ENCODE measurements around the gene SNX33.

The SNX33 gene

DNA sequence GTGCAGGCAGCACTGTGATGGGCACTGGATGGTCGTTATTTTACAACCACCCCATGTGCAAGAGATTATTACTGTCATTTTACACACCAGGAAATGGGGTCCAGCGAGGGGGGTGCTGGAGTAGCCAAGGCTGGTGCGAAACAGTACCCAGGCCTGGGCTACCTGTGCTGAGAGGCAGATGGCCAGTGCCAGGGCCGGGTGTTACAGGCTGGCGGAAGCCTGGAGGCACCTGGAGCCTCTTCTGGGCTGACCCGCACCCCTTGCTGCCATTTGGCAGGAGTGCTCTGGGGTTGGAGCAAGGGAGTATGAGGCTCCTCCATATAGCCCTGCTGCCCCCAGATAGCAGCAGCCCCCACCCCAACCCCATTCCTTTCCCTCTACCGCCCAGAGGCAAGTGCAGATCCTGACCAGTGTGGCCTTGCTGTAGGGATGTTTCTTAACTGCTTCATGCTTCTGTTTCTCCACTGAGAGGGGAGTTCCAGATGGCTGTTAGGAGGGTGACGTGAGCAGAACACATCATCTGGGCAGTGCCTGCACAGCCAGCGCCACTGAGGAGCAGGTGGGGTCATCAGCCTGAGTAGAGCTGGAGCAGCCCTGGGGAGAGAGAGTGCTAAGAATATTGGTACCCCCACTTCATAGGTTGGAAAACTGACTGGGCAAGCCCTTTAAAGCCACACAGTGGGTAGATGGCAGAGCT, 15.3 kb downstream of the SNX33 start:
- no peak overlapping the region for H3K4me3 ChIP-seq (ENCODE audit: insufficient read depth, low read depth, low read length)
- no peak overlapping the region for H3K27ac ChIP-seq (ENCODE audit: insufficient read depth, low read depth, low read length, poor library complexity, severe bottlenecking)
- no peaks in the 10 kb centered on the region for H3K36me3 ChIP-seq (ENCODE audit: control insufficient read depth, insufficient read depth, low read length)
- peaks cover 3% of the 10 kb centered on the region for H3K4me1 ChIP-seq (ENCODE audit: control insufficient read depth, insufficient read depth, low read length)
- no peaks in the 10 kb centered on the region for H3K27me3 ChIP-seq (ENCODE audit: control insufficient read depth, insufficient read depth, low read length, poor library complexity, severe bottlenecking)
- WGBS, 2 experiments = 89 to 95% methylated on average over 9 of the region's 9 CpGs
- H3K9me3 ChIP-seq (ENCODE audit: control insufficient read depth, low read length) = no peaks in the 10 kb centered on the region

DNA sequence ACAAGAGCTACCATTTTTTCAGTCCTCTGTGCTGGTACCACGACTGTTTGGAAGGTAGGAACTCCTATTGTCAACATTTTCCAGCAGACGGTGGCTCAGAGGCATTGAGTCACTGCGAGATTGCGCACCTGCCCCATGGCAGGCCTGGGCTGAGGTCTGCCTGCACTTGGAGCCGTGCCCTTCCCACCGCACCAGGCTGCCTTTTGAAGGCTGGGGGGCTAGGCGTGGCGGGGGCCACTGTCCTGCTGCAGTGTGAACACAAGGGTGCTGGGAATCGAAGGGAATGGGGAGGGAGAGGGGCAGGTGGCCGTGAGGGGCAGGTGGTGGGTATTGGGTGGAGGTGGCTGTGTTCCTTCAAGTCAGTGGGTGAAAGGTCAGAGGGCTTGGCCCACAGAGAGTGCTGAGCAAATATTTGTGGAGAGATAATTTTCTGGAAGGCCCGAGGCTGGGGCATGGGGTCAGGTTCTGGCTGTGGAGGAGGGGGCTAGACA, 16.3 kb downstream of the SNX33 start:
- Histone ChIP-seq H3K4me1 (ENCODE audit: control insufficient read depth, insufficient read depth, low read length) (peaks cover 3% of the 10 kb centered on the region), H3K36me3 (ENCODE audit: control insufficient read depth, insufficient read depth, low read length) (no peaks in the 10 kb centered on the region), H3K27me3 (ENCODE audit: control insufficient read depth, insufficient read depth, low read length, poor library complexity, severe bottlenecking) (no peaks in the 10 kb centered on the region), H3K9me3 (ENCODE audit: control insufficient read depth, low read length) (no peaks in the 10 kb centered on the region), H3K4me3 (ENCODE audit: insufficient read depth, low read depth, low read length) (no peak overlapping the region), H3K27ac (ENCODE audit: insufficient read depth, low read depth, low read length, poor library complexity, severe bottlenecking) (no peak overlapping the region)
- 91 to 94% methylated on average over 11 of the region's 11 CpGs for WGBS, 2 experiments

DNA sequence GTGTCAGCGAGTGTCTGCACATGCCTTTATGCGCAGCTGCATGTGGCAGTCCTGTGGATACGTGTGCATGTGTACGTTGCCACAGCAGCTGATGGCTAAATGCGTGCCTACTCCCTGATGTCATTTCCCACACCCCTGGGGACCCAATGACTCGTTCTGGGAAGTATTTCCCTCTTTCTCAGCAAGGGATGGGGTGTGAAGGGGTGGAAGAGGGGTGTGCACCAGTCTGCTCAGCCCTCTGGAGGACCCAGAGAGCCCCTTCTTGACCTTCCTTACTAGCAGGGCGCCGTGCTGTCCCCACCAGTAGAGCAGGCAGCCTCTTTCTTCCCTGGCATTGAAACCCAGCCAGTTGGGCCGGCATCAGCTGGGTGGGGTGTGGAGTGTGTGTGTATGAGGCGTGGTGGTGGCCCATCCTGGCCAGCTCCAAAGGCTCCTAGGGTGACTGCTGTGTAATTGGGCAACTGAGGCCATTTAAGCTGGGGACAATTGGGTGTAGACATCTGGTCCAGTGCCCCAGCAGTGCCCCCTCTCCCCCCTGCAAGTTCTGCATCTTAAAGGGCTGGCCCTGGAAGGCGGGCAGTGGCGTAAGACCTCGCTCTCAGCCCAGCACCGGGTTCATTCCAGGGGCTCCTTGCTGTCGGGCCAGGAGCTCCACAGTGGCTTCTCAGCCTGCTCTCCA, 19.2 kb downstream of the SNX33 start:
- no peaks in the 10 kb centered on the region for H3K27me3 ChIP-seq (ENCODE audit: control insufficient read depth, insufficient read depth, low read length, poor library complexity, severe bottlenecking)
- no peaks in the 10 kb centered on the region for H3K36me3 ChIP-seq (ENCODE audit: control insufficient read depth, insufficient read depth, low read length)
- H3K27ac ChIP-seq (ENCODE audit: insufficient read depth, low read depth, low read length, poor library complexity, severe bottlenecking) = no peak overlapping the region
- H3K9me3 ChIP-seq (ENCODE audit: control insufficient read depth, low read length) = no peaks in the 10 kb centered on the region
- no peak overlapping the region for H3K4me3 ChIP-seq (ENCODE audit: insufficient read depth, low read depth, low read length)
- 86 to 90% methylated on average over 15 of the region's 15 CpGs for WGBS, 2 experiments
- H3K4me1 ChIP-seq (ENCODE audit: control insufficient read depth, insufficient read depth, low read length) = peaks cover under 1% of the 10 kb centered on the region

- no peak overlapping the region for H3K27ac ChIP-seq (ENCODE audit: insufficient read depth, low read depth, low read length, poor library complexity, severe bottlenecking)
- no peaks in the 10 kb centered on the region for H3K9me3 ChIP-seq (ENCODE audit: control insufficient read depth, low read length)
- no peaks in the 10 kb centered on the region for H3K27me3 ChIP-seq (ENCODE audit: control insufficient read depth, insufficient read depth, low read length, poor library complexity, severe bottlenecking)
- WGBS, 2 experiments = 91 to 94% methylated on average over 14 of the region's 14 CpGs
- no peaks in the 10 kb centered on the region for H3K36me3 ChIP-seq (ENCODE audit: control insufficient read depth, insufficient read depth, low read length)
- H3K4me1 ChIP-seq (ENCODE audit: control insufficient read depth, insufficient read depth, low read length) = peaks cover 21% of the 10 kb centered on the region
- no peak overlapping the region for H3K4me3 ChIP-seq (ENCODE audit: insufficient read depth, low read depth, low read length)
Measured at GRCh38 chr15:75669191-75669878, 21.6 kb downstream of the SNX33 start.

DNA sequence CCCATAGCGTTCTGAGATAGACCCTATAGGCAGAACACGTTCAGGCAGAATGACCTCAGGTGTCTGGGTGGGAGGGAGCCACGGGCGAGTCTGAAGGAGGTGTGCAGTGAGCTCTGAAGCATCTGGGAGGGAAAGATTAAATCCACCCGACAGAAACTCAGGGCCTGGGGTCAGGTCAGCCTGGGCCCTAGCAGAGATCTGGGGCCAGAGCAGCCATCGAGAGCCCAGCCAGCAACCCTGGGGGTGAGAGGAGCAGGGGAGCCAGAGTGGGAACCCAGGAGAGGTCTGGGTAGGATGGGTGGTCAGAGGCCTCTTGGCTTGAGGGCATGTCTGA, 22.1 kb downstream of the SNX33 start:
- Histone ChIP-seq H3K9me3 (ENCODE audit: control insufficient read depth, low read length) (no peaks in the 10 kb centered on the region), H3K4me3 (ENCODE audit: insufficient read depth, low read depth, low read length) (no peak overlapping the region), H3K27me3 (ENCODE audit: control insufficient read depth, insufficient read depth, low read length, poor library complexity, severe bottlenecking) (no peaks in the 10 kb centered on the region), H3K27ac (ENCODE audit: insufficient read depth, low read depth, low read length, poor library complexity, severe bottlenecking) (no peak overlapping the region), H3K36me3 (ENCODE audit: control insufficient read depth, insufficient read depth, low read length) (no peaks in the 10 kb centered on the region), H3K4me1 (ENCODE audit: control insufficient read depth, insufficient read depth, low read length) (peaks cover 21% of the 10 kb centered on the region)
- WGBS, 2 experiments = 77 to 80% methylated on average over 6 of the region's 6 CpGs

- Histone ChIP-seq H3K27me3 (ENCODE audit: control insufficient read depth, insufficient read depth, low read length, poor library complexity, severe bottlenecking) (no peaks in the 10 kb centered on the region), H3K9me3 (ENCODE audit: control insufficient read depth, low read length) (no peaks in the 10 kb centered on the region), H3K27ac (ENCODE audit: insufficient read depth, low read depth, low read length, poor library complexity, severe bottlenecking) (no peak overlapping the region), H3K4me1 (ENCODE audit: control insufficient read depth, insufficient read depth, low read length) (peaks cover 23% of the 10 kb centered on the region), H3K36me3 (ENCODE audit: control insufficient read depth, insufficient read depth, low read length) (no peaks in the 10 kb centered on the region), H3K4me3 (ENCODE audit: insufficient read depth, low read depth, low read length) (no peak overlapping the region)
- WGBS, 2 experiments = 81 to 87% methylated on average over 11 of the region's 11 CpGs
Measured at GRCh38 chr15:75671730-75672602, 24.3 kb downstream of the SNX33 start.

DNA sequence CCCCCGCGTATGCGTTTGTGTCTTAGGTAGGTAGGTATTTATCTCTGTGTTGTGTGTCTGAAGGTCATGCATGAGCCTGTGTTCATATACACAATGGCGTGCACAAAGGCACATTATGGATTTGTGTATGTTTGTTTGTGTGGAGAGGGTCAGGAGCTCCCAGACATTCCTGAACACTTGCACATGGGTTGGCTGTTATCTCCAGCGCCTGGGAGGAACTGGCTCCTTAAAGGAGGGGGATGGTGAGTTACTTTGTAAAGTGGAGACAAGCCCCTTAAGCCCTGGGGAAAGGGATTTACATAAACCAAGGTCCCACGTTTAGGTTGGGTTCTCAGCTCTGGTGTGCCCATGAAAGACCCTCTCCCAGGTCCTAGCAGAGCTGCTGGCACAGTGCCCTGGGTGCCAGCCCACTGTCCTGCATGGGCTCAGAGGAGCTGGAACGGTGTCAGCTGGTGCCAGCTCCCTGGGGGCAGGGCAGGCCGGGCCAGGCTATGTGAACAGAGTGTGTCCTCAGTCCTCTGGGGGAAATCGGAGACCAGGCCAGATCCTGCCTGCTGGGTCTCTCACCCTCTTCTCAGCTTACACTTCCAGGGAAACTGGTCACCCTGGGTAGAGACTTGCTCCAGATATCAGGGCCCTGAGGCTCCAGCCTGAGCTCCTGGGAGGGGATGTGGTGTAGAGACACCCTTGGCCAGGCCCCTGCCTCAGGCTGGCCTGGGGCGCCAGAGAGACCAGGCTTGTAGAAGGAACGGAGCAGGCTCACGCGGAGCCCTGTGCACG, 25.1 kb downstream of the SNX33 start:
- no peak overlapping the region for H3K4me3 ChIP-seq (ENCODE audit: insufficient read depth, low read depth, low read length)
- H3K4me1 ChIP-seq (ENCODE audit: control insufficient read depth, insufficient read depth, low read length) = peaks cover 32% of the 10 kb centered on the region

GRCh38 chr15:75673426-75674235, 25.9 kb downstream of the SNX33 start:
- peaks cover 33% of the 10 kb centered on the region for H3K4me1 ChIP-seq (ENCODE audit: control insufficient read depth, insufficient read depth, low read length)
- peak overlapping the region; percentile 16 for H3K27ac ChIP-seq (ENCODE audit: insufficient read depth, low read depth, low read length, poor library complexity, severe bottlenecking)
- WGBS, 2 experiments = 92 to 93% methylated on average over 10 of the region's 10 CpGs
- no peaks in the 10 kb centered on the region for H3K27me3 ChIP-seq (ENCODE audit: control insufficient read depth, insufficient read depth, low read length, poor library complexity, severe bottlenecking)
- no peaks in the 10 kb centered on the region for H3K36me3 ChIP-seq (ENCODE audit: control insufficient read depth, insufficient read depth, low read length)
- no peaks in the 10 kb centered on the region for H3K9me3 ChIP-seq (ENCODE audit: control insufficient read depth, low read length)
- H3K4me3 ChIP-seq (ENCODE audit: insufficient read depth, low read depth, low read length) = no peak overlapping the region

More for the DNA sequence above, 25.1 kb downstream of the SNX33 start:
- Histone ChIP-seq H3K9me3 (ENCODE audit: control insufficient read depth, low read length) (no peaks in the 10 kb centered on the region), H3K27me3 (ENCODE audit: control insufficient read depth, insufficient read depth, low read length, poor library complexity, severe bottlenecking) (no peaks in the 10 kb centered on the region), H3K36me3 (ENCODE audit: control insufficient read depth, insufficient read depth, low read length) (no peaks in the 10 kb centered on the region), H3K27ac (ENCODE audit: insufficient read depth, low read depth, low read length, poor library complexity, severe bottlenecking) (peak overlapping the region; percentile 55)
- 71% methylated on average over 14 of the region's 14 CpGs for WGBS, 2 experiments

- Histone ChIP-seq H3K27ac (ENCODE audit: insufficient read depth, low read depth, low read length, poor library complexity, severe bottlenecking) (no peak overlapping the region), H3K36me3 (ENCODE audit: control insufficient read depth, insufficient read depth, low read length) (no peaks in the 10 kb centered on the region), H3K4me1 (ENCODE audit: control insufficient read depth, insufficient read depth, low read length) (peaks cover 33% of the 10 kb centered on the region), H3K4me3 (ENCODE audit: insufficient read depth, low read depth, low read length) (no peak overlapping the region), H3K9me3 (ENCODE audit: control insufficient read depth, low read length) (no peaks in the 10 kb centered on the region), H3K27me3 (ENCODE audit: control insufficient read depth, insufficient read depth, low read length, poor library complexity, severe bottlenecking) (no peaks in the 10 kb centered on the region)
- WGBS, 2 experiments = 80 to 84% methylated on average over 8 of the region's 8 CpGs
Measured at GRCh38 chr15:75674366-75674765, 26.7 kb downstream of the SNX33 start.
